ENCODE results near the gene MVB12A. TPM values are rescaled to one million over a fixed set of nuclear protein-coding genes. Genes with fewer than 3 reads are reported as not detected.

The MVB12A gene
- total RNA-seq: 101 and 106 TPM in 2 replicates

DNA sequence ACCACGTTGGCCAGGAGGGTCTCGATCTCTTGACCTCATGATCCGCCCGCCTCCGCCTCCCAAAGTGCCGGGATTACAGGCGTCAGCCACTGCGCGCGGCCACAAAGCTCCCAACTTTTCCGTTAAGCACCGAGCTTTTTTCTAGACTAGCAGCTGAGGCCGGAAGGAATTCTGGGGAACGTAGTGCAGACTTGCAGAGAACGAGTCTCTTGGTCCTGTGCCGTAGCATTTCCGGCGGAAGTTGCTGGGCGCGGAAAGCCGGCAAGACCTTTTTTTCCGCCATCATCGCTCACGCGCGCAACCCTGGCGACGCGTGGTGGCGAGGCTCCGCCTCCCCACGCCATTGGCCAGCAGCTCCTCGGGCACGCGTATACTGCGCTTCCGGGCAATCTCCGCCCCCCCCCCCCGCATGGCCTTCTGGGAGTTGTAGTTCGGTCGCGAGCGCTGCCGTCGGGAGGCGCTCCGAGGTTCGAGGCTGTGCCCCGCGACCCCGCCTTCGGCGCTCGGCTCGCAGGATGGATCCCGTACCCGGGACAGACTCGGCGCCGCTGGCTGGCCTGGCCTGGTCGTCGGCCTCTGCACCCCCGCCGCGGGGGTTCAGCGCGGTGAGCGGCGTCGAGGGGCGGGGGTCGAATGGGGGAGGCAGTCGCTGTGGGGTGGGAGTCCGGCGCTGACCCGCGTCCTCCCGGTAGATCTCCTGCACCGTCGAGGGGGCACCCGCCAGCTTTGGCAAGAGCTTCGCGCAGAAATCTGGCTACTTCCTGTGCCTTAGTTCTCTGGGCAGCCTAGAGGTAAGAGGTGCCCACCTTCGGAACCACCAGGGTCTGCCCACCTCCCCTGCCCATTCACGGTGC is at the start of gene MVB12A:
Gene MVB12A (plus strand): TSS at position 427 of the 854 bp plus-strand sequence. CDS start 89 bp downstream, at position 516.

DNA sequence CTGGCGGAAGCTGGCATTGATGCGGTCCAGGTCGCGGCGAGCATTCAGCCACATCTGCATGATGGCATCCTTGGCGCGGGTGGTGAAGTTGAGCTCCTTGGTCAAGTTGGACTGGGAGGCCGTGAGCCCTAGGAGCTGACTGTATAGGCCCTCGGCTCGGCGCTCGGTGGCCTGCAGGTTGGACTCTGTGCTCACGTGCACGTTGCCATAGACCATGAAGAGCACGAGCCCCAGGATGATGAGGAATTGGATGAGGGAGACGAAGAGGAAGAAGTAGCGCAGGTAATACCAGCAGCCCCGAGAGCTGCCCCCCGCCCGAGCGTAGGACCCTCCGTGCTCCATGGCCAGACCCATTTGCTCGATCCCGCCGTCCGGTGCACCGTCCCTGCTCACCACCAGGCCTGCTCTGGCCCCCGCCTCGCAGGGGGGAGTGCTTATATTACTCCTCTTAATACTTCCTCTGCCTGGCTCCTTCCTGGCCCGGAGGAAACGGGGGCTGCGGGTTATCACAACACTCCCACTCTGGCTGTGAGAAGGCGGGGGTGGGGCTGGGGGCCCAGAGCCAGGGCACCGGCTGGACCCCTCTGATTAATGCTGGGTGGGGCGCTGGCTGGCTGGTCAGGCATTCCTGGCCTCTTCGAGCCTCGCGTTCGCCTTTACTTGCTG is 42.8 kb upstream of the MVB12A start, which contains the start of gene PLVAP:
Gene PLVAP (minus strand): TSS at position 408 of the 666 bp plus-strand sequence. CDS start 54 bp downstream, at position 354.

DNA sequence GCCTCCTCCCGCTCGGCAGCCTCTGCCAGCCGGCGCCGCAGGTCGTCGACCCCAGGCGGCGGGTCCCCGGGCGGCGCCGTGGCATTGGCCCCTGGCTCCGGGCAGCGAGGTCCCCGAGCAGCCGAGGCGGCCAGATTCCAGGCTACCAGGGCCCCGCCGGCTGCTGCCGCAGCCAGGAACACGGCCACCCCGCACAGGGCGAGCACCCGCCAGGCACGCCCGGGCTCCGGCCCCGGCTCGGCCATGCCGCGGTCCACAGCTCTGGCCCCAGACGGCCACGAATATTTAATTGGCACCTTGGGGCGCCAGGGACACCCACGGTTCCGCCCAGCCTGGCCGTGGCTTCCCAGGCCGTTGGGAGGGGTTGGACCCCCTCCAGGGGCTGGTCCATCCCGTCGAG is 25.9 kb upstream of the MVB12A start, which contains the start of gene CCDC194:
Gene CCDC194 (minus strand): TSS at position 283 of the 400 bp plus-strand sequence. CDS start 38 bp downstream, at position 245.

DNA sequence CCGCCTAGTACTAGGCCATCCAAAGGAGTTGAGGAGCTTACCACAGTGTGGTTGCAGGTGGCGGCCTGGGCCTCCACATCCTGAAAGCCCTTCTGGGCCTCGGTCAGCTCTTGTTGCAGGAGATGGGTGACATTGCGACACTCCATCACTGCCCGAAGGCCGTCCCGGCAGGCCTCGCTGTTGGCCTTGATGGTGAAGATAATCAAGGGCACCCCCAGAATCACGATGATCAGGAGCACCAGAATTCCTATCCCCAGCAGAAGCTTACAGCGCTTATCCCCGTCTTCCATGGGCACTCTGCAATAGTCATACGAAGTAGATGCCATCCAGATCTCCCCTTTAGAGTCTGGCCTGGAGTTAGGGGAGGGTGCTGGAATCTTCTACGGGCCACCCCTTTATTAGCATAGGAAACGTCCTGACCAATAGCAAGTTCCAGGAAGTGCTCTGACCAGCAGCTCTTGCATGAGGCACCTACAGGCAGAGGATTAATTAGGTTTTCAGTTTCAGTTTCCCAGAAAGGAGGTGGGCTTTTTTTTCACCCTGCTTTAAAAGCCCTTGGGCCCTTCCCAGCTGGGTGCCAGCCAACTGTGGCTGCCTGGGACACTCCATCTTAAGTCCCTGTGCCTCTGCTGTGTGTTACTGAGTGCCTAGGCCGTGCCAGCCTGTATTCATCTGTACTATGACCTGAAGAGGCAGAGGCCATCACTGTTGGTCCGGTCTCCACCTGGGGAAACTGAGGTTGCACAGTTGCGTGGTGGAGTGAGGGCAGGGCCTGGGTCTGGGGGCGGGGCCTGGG is 14.4 kb upstream of the MVB12A start, which contains the start of gene BST2:
Gene BST2 (minus strand): TSS at position 381 of the 796 bp plus-strand sequence. CDS start 55 bp downstream, at position 326.

DNA sequence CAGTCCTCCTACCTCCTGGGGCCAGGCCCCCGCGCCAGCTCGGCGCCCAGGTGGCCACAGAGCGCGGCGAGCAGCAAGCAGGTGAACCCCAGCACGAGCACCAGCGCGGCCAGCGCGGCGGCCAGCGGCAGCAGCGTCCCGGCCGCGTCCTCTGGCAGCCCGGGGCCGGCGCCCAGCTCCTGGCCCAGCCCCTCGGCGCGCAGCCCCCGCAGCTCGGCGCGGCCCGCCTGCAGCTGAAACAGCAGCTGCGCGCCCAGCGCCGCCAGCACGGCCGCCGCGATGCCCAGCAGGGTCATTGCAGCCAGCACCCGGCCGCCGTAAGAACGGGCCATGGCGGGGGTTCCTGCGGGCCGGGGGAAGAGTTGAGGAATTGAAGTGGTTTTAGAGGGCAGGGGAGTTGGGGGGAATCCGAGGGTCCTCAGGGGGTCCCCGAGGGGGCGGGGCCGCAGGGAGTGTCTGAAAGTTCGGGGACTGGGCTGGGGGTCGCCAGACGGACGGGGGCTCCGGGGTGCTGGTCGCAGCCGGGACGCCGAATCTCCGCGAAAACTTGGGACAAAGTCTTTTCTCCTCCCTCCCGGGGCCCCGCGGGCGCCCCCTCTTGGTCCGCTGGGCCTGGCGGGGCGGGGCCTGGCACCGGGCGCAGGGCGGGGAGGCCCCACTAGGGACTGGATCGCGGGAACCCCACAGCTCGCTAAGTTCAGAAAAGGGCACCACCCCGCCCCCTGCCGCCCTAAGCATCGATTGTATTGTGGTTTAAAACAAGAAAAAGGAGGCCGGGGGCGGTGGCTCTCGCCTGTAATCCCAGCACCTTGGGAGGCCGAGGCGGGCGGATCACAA is 28.5 kb downstream of the MVB12A start, which contains the start of gene TMEM221:
Gene TMEM221 (minus strand): TSS at position 538 of the 837 bp plus-strand sequence. CDS start 206 bp downstream, at position 332.

DNA sequence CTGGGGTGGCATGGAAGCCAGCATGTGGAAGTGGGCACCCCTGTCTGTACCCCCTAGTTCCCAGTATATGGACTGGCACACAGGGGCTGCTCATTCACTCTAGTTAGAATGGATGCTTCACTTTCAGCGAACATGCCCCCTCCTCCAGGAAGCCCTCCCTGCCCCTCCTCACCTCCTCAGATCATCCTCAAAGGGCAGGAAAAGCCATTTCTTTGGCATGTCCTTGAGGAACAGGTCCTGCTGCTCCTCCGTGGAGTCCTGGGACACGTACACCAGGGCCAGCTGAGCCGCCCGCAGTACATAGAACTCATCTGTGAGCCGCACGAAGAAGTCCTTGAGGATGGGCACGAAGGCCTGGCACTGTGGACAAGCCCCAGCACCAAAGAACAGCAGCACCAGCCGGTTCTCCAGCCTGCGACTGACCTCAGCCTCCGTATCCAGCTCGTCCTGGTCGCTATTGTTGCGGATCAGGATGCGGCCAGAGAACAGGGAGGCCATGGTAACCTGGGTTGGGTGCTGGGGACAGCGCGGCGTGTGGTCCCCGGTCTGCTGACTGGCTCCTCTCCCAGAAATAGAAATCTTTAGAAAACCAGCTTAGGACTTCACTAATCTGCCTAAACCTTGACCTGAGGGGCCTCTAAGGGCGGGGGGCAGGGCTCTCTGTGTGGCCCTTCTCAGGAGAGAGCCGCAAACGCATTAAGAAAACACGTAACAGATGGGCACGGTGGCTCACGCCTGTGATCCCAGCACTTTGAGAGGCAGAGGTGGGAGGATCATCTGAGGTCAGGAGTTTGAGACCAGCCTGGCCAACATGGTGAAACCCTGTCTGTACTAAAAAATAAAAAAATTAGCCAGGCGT is 40.8 kb downstream of the MVB12A start, which contains the start of gene NXNL1:
Gene NXNL1 (minus strand): TSS at position 555 of the 859 bp plus-strand sequence. CDS start 57 bp downstream, at position 498.

DNA sequence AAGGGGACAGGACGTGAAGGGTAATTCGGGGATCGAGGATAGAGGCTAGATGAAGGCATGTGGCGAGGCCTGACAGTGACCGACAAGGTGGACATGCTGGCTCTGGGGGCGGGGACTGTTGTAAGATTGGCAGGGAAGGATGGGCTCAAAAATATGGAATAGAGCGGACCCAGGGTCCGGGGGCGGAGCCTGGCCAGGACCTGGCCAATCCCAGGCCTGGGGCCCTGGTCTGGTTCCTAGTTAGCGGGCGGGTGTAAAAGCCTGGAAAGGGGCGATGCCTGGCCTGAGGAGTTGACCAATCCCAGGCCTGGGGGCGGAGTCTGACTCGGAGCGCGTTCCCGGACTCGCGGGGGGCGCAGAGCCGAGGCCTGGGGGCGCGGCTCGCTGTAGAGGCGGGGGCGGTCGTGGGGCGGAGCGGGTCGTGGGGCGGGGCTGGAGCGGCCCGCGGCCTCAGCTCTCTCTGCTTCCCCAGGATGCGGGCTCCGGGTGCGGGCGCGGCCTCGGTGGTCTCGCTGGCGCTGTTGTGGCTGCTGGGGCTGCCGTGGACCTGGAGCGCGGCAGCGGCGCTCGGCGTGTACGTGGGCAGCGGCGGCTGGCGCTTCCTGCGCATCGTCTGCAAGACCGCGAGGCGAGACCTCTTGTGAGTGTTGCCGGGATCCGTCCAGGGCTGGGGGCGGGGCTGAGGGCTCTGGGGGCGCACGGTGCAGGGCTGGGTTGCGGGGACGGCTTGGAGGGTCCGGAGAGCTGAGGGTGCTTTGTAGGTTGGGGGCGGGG is 50.4 kb downstream of the MVB12A start, which contains the start of gene SLC27A1:
Gene SLC27A1 (plus strand): TSS at position 457 of the 774 bp plus-strand sequence. CDS start 17 bp downstream, at position 474.

Other genes starting within 250 kb of the MVB12A start
- gene USE1, start 204.7 kb upstream of the MVB12A start, total RNA-seq: 21.0 and 28.1 TPM in 2 replicates
- gene OCEL1, start 193.8 kb upstream of the MVB12A start, total RNA-seq: 4.7 and 5.1 TPM in 2 replicates
- 58.7 and 66.7 TPM in 2 replicates for gene NR2F6, start 174.1 kb upstream of the MVB12A start, total RNA-seq
- gene USHBP1, start 155.3 kb upstream of the MVB12A start, total RNA-seq: not detected in 2 replicates
- gene BABAM1, start 152.6 kb upstream of the MVB12A start, total RNA-seq: 114 and 121 TPM in 2 replicates
- gene ANKLE1, start 138.1 kb upstream of the MVB12A start, total RNA-seq: 1.5 TPM in 2 replicates
- gene ABHD8, start 116.6 kb upstream of the MVB12A start, total RNA-seq: 16.5 and 18.3 TPM in 2 replicates
- gene MRPL34, start 114.2 kb upstream of the MVB12A start, total RNA-seq: 94.0 and 119 TPM in 2 replicates
- 30.3 and 41.0 TPM in 2 replicates for gene DDA1, start 110.5 kb upstream of the MVB12A start, total RNA-seq
- 5.2 and 5.5 TPM in 2 replicates for gene ANO8, start 85.2 kb upstream of the MVB12A start, total RNA-seq
- gene GTPBP3, start 82.5 kb upstream of the MVB12A start, total RNA-seq: 13.7 and 16.3 TPM in 2 replicates
- gene PLVAP, start 42.7 kb upstream of the MVB12A start, total RNA-seq: not detected in 2 replicates
- not detected in 2 replicates for gene CCDC194, start 25.9 kb upstream of the MVB12A start, total RNA-seq
- 1.6 TPM in 1 of 2 replicates, not detected in the other for gene BST2, start 14.4 kb upstream of the MVB12A start, total RNA-seq
- gene TMEM221, start 28.6 kb downstream of the MVB12A start, total RNA-seq: under 0.01 TPM in 1 of 2 replicates, not detected in the other
- not detected in 2 replicates for gene NXNL1, start 40.9 kb downstream of the MVB12A start, total RNA-seq
- 8.6 and 9.8 TPM in 2 replicates for gene SLC27A1, start 50.5 kb downstream of the MVB12A start, total RNA-seq
- gene PGLS, start 91.6 kb downstream of the MVB12A start, total RNA-seq: 84.2 and 96.3 TPM in 2 replicates
- 147 and 158 TPM in 2 replicates for gene COLGALT1, start 135.6 kb downstream of the MVB12A start, total RNA-seq